ENCODE results near the gene KSR2.

KSR2 gene

GRCh38 chr12:117603316-117604113, 365.3 kb downstream of the KSR2 start:
- DNase-seq: no peak

- DNase-seq: no peak
These were observed 368.9 kb downstream of the KSR2 start for GRCh38 chr12:117599849-117600248.

- DNase-seq: no peak
These were observed 371.8 kb downstream of the KSR2 start for GRCh38 chr12:117596968-117597367.

GRCh38 chr12:117595751-117596150, 373.0 kb downstream of the KSR2 start:
- no peak for DNase-seq

GRCh38 chr12:117594481-117594880, 374.3 kb downstream of the KSR2 start:
- no peak for DNase-seq

- no peak for DNase-seq
These were observed 374.9 kb downstream of the KSR2 start for GRCh38 chr12:117593815-117594400.

GRCh38 chr12:117592588-117593305, 376.0 kb downstream of the KSR2 start:
- DNase-seq: no peak

- DNase-seq: no peak
These were observed 377.8 kb downstream of the KSR2 start for GRCh38 chr12:117590999-117591398.

- DNase-seq: no peak
These were observed 378.4 kb downstream of the KSR2 start for GRCh38 chr12:117590386-117590785.

- no peak for DNase-seq
These were observed 379.8 kb downstream of the KSR2 start for GRCh38 chr12:117589021-117589420.

GRCh38 chr12:117587631-117588287, 381.0 kb downstream of the KSR2 start:
- DNase-seq: no peak

GRCh38 chr12:117583677-117584225, 385.0 kb downstream of the KSR2 start:
- no peak for DNase-seq

GRCh38 chr12:117583092-117583491, 385.7 kb downstream of the KSR2 start:
- no peak for DNase-seq

- no peak for DNase-seq
These were observed 386.5 kb downstream of the KSR2 start for GRCh38 chr12:117582135-117582784.

- DNase-seq: no peak
These were observed 388.1 kb downstream of the KSR2 start for GRCh38 chr12:117580718-117581062.

- no peak for DNase-seq
These were observed 388.6 kb downstream of the KSR2 start for GRCh38 chr12:117580015-117580717.

- no peak for DNase-seq
These were observed 391.6 kb downstream of the KSR2 start for GRCh38 chr12:117577122-117577657.

- no peak for DNase-seq
These were observed 392.7 kb downstream of the KSR2 start for GRCh38 chr12:117576053-117576452.

- DNase-seq: no peak
These were observed 394.1 kb downstream of the KSR2 start for GRCh38 chr12:117574655-117575054.

GRCh38 chr12:117572755-117573154, 396.0 kb downstream of the KSR2 start:
- DNase-seq: no peak

GRCh38 chr12:117571321-117571720, 397.5 kb downstream of the KSR2 start:
- no peak for DNase-seq

- DNase-seq: no peak
These were observed 398.2 kb downstream of the KSR2 start for GRCh38 chr12:117570608-117571007.
